ENCODE results near the gene ARF6.
"Not testable (repeated sequence)": the region's sequence is repeated elsewhere in the genome, so short reads cannot be mapped to it uniquely, and the experiment has no call there.

Gene ARF6

DNA sequence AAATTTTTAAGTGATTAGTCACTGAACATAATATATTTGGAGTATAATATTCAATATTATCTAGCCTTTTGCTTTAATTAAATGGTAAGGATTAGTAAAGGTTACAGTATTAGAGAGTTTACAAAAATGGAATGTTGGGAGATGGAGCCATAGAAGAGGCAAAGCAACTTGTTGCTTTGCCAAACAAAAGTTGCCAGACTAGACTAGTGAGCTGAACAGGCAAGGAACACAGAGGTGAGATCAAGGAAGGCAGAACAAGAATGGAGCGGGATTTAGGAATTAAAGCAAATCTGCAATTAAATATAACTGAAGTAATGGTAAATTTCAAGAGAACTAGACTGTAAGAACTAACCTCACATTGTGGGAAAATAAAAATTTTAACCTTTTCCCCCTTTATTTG is 5.1 kb downstream of the ARF6 start:
- no peak for DNase-seq
- in situ Hi-C loops (cut with MboI; ENCODE audit: low pct_unique_long_range_greater_than_20kb, low sequenced_read_pairs): no loop called here

DNA sequence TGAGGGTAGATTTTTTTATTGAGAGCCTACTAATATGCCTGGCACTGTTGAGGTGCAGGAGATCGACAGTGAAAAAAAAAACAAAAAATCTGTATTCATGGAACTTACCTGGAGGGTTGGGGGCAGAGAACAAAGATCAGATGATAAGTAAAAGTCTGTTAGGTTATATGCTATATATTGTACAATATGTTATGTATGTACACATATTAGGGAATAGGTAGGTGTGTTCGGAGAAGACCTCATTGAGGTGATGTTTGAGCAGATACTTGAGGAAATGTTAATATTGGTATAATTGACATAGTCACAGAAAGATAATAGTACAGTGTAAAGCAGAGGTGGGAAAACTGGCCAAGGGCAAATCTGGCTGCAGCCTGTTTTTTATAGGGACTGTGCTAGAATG is 5.6 kb downstream of the ARF6 start:
- in situ Hi-C loops (cut with MboI; ENCODE audit: low pct_unique_long_range_greater_than_20kb, low sequenced_read_pairs): no loop called here

GRCh38 chr14:49900973-49901372 is 8.1 kb downstream of the ARF6 start:
- in situ Hi-C loops (cut with MboI; ENCODE audit: low pct_unique_long_range_greater_than_20kb, low sequenced_read_pairs): no loop called here
- no peak for DNase-seq

More for the DNA sequence above, 5.6 kb downstream of the ARF6 start:
- no peak for DNase-seq

- in situ Hi-C loops (cut with MboI; ENCODE audit: low pct_unique_long_range_greater_than_20kb, low sequenced_read_pairs); DNase-seq: not testable (repeated sequence)
Measured at GRCh38 chr14:49902679-49903246, 9.9 kb downstream of the ARF6 start.

GRCh38 chr14:49904270-49904669 is 11.4 kb downstream of the ARF6 start:
- no peak for DNase-seq
- in situ Hi-C loops (cut with MboI; ENCODE audit: low pct_unique_long_range_greater_than_20kb, low sequenced_read_pairs): no loop called here

- DNase-seq: no peak
- in situ Hi-C loops (cut with MboI; ENCODE audit: low pct_unique_long_range_greater_than_20kb, low sequenced_read_pairs): no loop called here
Measured at GRCh38 chr14:49905989-49906388, 13.1 kb downstream of the ARF6 start.

GRCh38 chr14:49907186-49907585 is 14.3 kb downstream of the ARF6 start:
- in situ Hi-C loops (cut with MboI; ENCODE audit: low pct_unique_long_range_greater_than_20kb, low sequenced_read_pairs): no loop called here

DNA sequence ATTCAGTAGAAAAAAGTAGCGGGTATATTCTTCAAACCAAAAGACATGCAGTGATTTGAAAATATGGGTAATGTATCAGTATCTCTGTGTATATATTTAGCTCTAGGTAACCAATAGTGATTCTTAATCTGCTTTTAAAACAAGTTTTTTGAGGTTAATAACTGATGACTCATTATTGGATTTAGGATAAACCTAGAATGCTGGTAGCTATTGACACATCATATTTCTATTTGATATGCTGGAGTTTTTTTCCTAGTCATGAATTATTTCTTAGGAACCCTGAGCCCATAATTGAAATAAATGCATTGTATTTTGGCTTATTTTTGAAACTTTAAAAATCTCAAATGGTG is 15.5 kb downstream of the ARF6 start:
- in situ Hi-C loops (cut with MboI; ENCODE audit: low pct_unique_long_range_greater_than_20kb, low sequenced_read_pairs): no loop called here
- DNase-seq: no peak

More at GRCh38 chr14:49907186-49907585, 14.3 kb downstream of the ARF6 start:
- DNase-seq: no peak

DNA sequence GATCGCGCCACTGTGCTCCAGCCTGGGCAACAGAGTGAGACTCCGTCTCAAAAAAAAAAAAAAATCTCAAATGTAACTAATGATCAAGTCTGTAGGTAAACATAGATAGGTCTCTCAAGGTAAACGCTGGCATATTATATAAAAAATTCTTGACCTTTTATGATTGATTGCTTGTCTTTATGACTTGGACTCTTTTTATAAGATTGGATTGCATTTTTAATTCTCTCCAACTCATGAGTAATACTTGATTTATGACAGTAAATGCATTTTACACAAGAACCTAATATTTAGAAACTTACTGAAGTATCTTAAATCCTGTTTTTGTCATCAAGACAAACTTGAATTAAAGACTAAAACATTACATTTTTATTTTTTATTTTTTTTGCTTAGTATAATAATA is 16.1 kb downstream of the ARF6 start:
- in situ Hi-C loops (cut with MboI; ENCODE audit: low pct_unique_long_range_greater_than_20kb, low sequenced_read_pairs): no loop called here
- no peak for DNase-seq

- in situ Hi-C loops (cut with MboI; ENCODE audit: low pct_unique_long_range_greater_than_20kb, low sequenced_read_pairs): no loop called here
- DNase-seq: no peak
Measured at GRCh38 chr14:49915085-49915484, 22.2 kb downstream of the ARF6 start.

- DNase-seq: no peak
- in situ Hi-C loops (cut with MboI; ENCODE audit: low pct_unique_long_range_greater_than_20kb, low sequenced_read_pairs): no loop called here
Measured at GRCh38 chr14:49918706-49919105, 25.8 kb downstream of the ARF6 start.

DNA sequence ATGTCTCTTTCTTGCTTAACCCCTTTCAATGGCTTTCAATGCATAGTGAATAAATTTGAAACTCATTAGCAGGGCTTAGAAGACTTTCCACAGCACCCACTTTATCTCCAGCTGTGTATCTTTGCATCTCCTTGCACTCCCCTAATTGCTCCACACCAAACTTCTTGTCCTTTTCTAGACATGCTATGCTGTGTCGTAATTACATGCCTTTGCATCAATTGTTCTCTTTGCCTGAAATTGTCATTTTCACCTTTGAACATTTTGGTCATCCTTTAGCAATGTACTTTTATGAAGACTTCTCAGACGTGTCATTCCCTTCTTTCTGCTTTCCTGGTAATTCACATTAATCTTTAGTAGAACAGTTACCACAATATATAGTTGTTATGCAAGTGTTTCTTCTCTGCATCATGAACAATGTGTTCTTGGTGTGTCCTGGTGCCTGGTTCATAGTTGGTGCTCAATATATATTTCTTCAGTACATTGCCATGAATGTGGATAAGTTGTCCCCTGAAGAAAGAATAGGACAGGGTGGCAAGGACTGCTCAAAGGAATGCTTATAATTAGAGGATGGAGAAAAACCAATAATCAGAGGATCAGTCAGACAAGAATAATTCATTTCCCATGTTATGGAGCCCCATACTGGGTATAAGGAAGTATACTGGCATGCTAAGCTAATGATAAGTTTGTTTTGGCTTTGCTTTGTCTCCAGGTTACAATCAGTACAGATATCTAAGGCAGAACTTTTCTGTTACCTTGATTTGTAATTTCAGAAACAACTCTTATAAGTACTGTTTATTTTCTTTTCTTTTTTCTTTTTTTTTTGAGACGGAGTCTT is 27.2 kb downstream of the ARF6 start:
- in situ Hi-C loops (cut with MboI; ENCODE audit: low pct_unique_long_range_greater_than_20kb, low sequenced_read_pairs): no loop called here

DNA sequence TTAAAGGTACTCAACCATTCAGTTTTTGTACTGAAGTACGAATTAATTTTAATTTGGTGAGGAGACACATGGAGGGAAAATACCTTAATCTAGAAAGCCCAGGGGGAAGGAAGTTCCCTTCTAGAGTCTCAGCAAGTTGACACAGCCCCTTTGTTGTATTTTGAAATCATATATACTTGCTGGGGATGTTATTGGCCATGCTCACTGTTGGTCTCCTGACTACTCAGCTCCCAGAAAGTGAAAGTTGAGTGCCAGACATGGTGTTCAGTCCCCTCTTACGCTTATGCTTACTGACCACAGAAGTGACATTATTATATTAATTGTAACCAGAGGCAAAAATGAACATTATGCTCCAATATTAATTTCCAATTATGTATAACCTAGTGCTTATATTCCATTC is 28.1 kb downstream of the ARF6 start:
- in situ Hi-C loops (cut with MboI; ENCODE audit: low pct_unique_long_range_greater_than_20kb, low sequenced_read_pairs): no loop called here
- no peak for DNase-seq

More for the DNA sequence above, 27.2 kb downstream of the ARF6 start:
- no peak for DNase-seq

GRCh38 chr14:49921401-49921800 is 28.5 kb downstream of the ARF6 start:
- no peak for DNase-seq
- in situ Hi-C loops (cut with MboI; ENCODE audit: low pct_unique_long_range_greater_than_20kb, low sequenced_read_pairs): no loop called here

- DNase-seq: peak; percentile 29
- in situ Hi-C loops (cut with MboI; ENCODE audit: low pct_unique_long_range_greater_than_20kb, low sequenced_read_pairs): no loop called here
Measured at GRCh38 chr14:49923442-49923841, 30.6 kb downstream of the ARF6 start.

DNA sequence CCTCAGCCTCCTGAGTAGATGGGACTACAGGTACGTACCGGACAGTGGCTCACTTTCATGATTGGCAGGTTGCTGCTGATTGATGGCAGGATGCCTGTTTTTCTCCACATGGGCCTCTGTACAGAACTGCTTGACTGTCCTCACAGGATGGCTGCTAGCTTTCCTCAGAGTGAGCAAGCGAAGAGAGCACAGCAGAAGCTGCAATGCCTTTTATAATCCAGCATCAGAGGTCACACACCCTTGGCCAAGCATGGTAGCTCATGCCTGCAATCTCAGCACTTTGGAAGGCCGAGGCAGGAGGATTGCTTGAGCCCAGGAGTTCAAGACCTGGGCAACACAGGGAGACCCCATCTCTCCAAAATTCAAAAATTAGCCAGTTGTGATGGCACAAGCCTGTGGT is 31.0 kb downstream of the ARF6 start:
- in situ Hi-C loops (cut with MboI; ENCODE audit: low pct_unique_long_range_greater_than_20kb, low sequenced_read_pairs): no loop called here
- no peak for DNase-seq

DNA sequence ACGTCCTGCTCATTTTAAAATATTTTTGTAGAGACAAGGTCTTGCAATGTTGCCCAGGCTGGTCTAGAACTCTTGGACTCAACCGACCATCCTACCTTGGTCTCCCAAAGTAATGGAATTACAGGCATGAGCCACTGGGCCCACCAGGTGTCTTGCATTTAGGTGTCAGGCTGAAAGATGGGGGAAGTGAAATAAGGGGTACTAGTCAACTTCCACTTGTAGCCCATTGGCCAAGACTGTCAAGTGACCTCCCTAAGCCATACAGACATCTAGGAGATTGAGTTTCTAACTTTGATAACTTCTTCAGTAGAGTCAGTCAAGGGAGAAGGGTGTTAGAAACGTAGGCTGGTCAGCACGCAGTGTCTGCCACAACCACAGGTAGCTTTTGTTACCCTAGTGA is 32.0 kb downstream of the ARF6 start:
- in situ Hi-C loops (cut with MboI; ENCODE audit: low pct_unique_long_range_greater_than_20kb, low sequenced_read_pairs): no loop called here
- no peak for DNase-seq

GRCh38 chr14:49926803-49927202 is 33.9 kb downstream of the ARF6 start:
- in situ Hi-C loops (cut with MboI; ENCODE audit: low pct_unique_long_range_greater_than_20kb, low sequenced_read_pairs): no loop called here
- DNase-seq: no peak

GRCh38 chr14:49928015-49928414 is 35.1 kb downstream of the ARF6 start:
- no peak for DNase-seq
- in situ Hi-C loops (cut with MboI; ENCODE audit: low pct_unique_long_range_greater_than_20kb, low sequenced_read_pairs): no loop called here

DNA sequence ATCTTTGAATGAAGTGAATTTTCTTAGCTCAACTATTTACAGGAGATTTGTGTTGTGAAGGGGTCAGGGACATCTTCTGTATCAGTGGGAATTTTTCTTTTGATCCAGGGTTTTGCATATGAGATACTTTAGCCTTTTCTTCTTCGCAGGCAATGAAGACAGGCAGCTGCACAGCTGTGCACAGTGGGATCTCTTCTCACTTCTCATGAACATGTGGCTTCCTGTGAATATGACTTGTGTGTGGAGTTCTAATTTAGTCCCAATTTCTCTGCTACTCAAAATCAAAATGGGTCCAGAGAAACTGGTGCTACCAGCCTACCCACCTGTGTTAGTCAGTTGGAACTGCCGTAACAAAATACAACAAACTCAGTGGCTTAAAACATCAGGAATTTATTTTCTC is 37.8 kb downstream of the ARF6 start:
- in situ Hi-C loops (cut with MboI; ENCODE audit: low pct_unique_long_range_greater_than_20kb, low sequenced_read_pairs): no loop called here
- DNase-seq: no peak

GRCh38 chr14:49931523-49931922 is 38.6 kb downstream of the ARF6 start:
- in situ Hi-C loops (cut with MboI; ENCODE audit: low pct_unique_long_range_greater_than_20kb, low sequenced_read_pairs): no loop called here
- no peak for DNase-seq

All from KBM-7 (cell line).